ENCODE measurements around the gene CGRRF1.

CGRRF1 gene, protein sequence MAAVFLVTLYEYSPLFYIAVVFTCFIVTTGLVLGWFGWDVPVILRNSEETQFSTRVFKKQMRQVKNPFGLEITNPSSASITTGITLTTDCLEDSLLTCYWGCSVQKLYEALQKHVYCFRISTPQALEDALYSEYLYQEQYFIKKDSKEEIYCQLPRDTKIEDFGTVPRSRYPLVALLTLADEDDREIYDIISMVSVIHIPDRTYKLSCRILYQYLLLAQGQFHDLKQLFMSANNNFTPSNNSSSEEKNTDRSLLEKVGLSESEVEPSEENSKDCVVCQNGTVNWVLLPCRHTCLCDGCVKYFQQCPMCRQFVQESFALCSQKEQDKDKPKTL

DNA sequence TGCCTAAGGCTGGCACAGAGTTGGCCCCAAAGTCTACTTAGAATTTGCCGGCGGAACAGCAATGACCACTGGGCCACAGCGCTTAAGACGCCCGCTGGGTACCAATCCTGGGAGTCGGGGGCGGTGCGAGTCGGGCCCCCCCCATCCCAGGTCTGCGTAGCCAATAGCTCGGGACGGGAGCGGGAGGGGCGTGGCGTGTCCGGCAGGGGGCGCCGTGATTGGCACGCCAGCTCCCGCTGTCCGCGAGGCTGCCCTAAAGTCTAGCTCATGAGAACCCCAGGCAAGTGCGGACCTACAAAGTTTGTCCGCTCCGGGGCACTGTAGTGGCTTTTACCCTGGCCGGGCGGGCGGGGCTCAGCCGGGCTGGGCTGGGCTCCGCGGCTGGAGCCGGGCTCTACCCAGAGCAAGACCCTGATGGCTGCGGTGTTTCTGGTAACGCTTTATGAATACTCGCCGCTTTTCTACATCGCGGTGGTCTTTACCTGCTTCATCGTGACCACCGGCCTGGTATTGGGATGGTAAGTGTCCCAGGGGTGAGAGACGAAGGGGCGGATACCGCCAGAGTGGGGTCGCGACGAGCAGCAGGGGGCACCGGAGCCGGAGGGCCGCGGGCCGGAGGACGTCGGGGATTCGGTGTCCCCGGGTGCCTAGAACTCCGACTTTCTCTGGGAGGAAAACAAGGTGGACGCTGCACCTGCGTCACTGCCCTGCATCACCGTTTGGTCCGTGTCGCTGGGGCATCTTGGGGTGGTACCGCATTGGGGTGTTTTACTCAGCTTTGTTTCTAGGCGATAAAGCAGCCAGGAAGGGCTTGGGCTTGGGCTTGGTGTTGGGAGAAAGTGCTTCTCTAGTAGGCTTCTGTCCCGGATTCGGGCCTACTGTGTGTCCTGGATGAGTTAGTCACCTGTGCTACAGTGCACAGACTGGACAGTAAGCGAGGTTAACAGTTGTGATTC lies at the start of gene CGRRF1:
Gene CGRRF1, plus strand, starts transcription at position 361 of the 956 bp plus-strand sequence. Its CDS starts 54 bp downstream, at position 415.
- peak; percentile 92 for DNase-seq (ENCODE audit: low read depth)

DNA sequence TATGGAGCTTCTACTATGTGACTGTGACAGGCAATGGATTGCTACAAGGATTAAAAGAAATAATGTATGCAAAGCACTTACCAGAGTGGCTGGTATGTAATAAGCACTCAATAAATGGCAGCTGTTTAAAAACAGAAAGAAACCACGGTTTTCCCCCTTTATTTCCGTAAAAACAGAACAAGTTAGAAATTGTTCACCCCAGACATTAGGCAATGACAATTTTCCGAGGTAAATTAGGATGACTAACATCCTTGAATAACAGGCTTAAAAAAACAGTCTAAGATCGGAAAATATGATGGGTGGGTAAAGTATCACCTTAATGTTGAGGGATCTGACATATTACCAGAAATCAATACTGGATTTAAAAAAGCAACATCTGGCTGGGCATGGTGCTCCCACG lies 47.7 kb upstream of the CGRRF1 start:
- DNase-seq (ENCODE audit: low read depth) = no peak

DNA sequence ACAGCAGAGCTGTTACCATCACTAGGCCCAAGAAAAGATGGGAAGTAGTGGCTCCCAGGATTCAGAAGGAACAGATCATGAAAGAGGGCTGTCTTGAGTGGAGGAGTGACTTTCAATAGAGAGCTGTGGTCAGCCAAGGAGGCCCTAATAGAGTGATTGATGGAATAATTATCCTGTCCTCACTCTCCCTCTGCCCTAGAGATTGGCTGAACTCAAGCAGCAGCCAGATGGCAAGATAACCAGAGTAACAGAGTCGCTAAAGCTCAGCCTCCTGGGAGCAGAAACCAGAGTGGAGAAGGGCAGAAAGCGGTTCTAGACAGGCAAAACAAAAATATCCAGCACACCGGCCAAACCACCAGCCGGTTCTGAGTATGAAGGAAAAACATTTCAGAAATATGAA lies 44.1 kb upstream of the CGRRF1 start:
- no peak for DNase-seq (ENCODE audit: low read depth)

DNA sequence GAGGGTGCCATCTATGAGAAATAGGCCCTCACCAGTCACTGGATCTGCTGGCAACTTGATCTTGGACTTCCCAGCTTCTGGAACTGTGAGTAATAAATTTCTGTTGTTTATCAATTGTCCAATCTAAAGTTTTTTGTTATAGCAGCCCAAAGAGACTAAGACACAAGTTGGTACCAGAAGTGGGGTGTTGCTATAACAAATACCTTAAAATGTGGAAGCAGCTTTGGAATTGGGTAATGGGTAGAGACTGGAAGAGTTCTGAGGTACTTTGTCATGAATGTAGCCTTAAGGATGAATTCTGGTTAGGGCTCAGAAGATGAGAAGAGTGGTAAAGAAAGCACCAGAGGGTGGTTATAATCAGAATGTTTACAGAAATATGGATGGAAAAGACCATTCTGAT lies 42.4 kb upstream of the CGRRF1 start:
- DNase-seq (ENCODE audit: low read depth) = no peak

DNA sequence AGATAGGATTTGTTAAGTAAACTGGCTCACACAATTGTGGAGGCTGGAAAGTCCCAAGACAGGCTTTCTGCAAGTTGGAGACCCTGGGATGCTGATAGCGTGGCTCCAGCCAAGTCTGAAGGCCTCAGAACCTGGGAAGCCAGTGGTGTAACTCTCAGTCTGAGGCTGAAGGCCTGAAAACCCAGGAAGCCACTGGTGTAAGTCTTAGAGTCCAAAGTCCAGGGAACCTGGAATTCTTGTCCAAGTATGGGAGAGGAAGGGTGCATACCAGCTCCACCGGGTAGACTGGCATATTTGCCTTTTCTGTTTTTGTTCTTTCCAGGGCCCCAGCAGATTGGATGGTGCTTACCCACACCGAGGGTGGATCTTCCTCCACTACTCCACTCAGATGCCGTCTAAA lies 39.0 kb upstream of the CGRRF1 start:
- no peak for DNase-seq (ENCODE audit: low read depth)

DNA sequence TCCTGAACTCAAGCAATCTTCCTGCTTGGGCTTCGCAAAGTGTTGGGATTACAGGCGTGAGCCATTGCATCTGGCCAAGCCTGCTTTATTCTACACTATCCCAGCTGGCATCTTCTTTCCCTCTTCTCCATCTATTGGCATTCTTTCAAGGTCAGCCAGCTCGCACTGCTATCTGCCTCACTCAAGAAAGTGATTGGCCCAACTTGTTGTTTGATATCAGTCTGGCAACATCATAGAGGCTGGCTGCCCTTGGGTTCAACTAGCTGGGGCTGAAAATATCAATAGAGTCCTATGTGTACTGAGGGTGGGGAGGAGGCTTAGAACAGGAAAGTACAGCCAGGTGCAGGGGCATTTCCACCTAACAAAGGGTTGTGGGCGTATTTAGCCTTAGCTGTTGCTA lies 38.1 kb upstream of the CGRRF1 start:
- no peak for DNase-seq (ENCODE audit: low read depth)

DNA sequence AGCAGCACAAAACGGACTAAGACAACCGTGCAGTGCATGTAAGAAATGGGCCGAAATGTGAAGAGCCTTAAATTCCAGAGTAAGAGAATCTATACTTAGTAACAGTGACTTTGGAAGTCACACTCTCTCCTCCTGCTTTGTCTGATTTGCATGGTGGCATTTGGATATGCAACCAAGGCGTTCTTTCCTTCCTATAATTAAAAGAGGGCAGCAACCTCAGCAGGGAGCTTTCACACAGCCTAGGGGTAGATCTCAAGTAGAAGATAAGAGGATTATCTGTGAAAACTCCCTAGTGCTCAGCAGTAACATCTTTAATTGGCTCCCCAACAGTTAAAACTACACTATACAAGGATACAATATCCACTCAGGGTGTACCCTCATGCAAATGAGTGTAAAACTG lies 37.4 kb upstream of the CGRRF1 start:
- DNase-seq (ENCODE audit: low read depth) = no peak

DNA sequence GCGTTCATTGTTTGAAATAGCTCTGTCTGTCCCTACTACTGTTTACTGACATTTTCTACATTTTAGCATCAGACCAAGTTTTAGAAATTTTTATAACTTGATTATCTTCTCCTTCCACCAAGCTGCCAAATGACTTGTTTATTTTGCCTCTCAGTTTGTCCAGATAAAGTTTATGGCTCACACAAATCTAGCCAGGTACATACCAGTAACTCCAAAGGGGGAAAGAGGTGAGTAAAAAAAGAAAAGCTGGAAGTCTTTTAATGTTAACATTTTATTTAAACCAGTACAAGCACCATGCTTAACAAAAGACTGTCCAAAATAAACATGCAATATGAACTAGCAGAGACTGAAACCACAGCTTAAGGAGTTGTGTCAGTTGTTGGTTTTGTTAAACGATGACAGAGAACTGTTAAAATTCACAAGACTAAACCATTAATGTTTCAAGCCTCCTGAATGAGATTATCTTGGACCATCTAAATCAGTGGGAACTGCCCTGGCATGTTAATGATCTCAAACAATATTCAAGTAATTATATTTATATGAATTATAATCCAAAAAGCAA lies 35.4 kb upstream of the CGRRF1 start:
- no peak for DNase-seq (ENCODE audit: low read depth)

DNA sequence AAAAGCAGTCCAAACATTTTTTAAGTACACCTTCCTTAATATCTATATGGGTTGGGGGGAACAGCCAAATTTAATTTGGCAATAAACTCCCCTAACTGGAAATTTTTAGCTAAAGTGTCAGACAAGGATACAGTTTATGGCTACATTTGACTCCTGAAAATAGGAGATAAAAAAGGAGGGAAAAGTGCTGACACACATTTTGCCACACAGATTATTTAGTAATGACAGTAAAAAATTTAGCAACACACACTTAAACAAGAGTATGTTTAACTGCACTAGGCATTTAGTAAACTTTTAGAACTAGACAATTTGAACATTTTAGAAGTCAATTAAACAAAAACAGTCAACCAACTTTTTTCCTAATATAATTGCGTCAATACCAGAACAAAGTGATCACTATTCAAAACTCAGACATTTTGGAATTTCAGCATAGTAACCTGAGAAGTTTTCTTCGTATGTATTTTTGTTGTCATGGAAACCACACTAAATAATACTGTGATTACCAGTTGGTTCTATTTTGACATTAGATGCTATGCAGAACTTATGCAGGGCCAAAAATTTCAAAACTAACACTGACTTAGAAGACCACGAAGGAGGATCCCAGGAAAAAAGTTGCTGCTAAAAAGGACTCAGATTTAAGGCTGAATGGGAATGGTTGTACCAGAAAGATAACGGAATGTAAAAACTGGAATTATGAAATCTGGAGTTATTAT lies 34.4 kb upstream of the CGRRF1 start:
- no peak for DNase-seq (ENCODE audit: low read depth)

DNA sequence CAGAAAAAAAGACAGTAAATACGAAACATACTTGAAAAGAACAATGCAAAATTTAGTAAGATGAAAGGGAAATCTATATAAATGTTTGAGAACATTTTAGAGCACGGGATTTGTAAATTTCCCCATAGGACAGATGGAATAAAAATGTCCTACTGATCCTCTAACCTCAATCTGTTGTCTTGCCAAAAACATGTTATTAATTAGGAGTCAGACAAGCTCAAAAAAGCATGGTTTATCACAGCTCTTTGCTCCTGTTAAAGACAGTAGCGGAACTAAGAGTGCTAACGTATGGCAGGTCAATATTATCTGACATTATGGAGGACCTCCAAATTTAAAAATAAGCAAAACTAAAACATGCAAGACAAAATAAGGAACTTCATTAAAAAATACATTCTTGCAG lies 33.8 kb upstream of the CGRRF1 start:
- DNase-seq (ENCODE audit: low read depth) = no peak

DNA sequence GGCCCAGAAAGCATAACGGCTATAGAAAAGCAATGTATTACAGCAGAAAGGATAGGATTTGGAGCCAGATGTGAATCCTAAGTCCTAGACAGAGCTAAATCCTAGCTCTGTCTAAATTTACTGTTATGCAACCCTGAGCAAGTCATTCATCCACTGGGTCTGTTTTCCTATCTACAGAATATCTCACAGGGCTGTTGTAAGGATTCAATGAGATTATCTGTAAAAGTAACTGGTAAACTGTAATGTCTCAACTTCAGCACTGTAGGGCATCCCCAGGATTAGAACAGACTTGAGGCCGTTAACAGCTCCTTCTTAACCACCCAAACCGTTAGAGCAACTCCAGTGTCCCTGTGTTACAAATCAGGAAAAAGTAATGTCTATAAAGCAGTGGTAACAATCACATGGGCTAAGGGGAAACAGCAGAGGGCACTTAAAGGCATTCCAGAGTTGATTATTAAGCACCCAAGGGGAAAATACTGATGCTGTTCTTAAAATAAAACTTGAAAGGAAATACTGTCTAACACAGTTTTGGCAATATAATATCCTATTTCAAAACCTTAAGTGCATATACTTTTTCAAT lies 31.0 kb upstream of the CGRRF1 start:
- no peak for DNase-seq (ENCODE audit: low read depth)

DNA sequence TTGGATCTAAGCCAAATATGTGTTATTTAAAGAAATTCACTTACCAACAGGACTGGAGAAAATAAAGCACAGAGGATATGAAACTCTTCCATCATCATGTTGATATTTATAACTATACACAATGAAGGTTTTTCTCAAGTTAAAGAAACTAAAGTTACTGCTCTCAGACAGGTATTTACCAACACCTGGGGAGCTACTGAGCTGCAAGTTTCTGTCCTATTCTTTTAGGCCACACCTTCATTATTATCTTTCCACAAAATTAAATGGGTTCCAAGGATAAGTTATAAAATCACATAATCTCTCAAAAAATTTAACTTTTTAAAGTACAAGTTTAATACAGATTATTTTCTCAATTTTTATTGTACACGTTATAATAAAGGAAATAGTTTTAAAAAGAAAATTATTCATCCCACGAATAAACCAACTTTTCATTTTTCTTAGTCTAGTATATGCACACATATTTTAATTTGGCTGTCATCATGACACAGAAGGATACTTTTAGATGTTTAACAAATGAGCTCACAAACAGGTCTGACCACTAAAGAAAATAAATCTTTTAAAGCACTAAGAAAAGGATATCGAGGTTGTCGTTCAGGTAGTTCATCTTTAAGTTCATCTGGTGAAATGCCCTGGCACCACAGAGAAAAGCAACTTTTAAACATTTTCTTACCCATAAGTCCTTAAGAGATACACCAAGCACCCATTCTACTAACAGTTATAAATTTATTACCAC lies 28.7 kb upstream of the CGRRF1 start:
- DNase-seq (ENCODE audit: low read depth) = no peak

DNA sequence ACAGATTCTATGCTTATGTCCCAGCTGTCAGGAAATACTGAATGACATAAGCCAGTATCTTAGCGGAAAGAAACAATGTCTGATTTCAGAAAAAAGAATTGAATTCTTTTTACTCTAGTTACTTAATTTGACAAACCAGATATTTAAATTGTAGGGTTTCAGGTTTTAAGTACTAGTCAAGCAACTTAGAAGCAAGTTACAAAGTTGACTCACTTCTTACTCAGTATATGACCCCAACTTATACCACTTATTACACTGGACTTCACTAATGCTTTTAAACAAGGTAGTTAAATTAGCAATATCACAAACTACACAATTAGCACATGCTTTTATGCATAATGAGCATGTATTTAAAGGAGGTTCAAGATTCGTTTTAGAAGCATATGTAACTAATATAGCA lies 28.0 kb upstream of the CGRRF1 start:
- DNase-seq (ENCODE audit: low read depth) = no peak

DNA sequence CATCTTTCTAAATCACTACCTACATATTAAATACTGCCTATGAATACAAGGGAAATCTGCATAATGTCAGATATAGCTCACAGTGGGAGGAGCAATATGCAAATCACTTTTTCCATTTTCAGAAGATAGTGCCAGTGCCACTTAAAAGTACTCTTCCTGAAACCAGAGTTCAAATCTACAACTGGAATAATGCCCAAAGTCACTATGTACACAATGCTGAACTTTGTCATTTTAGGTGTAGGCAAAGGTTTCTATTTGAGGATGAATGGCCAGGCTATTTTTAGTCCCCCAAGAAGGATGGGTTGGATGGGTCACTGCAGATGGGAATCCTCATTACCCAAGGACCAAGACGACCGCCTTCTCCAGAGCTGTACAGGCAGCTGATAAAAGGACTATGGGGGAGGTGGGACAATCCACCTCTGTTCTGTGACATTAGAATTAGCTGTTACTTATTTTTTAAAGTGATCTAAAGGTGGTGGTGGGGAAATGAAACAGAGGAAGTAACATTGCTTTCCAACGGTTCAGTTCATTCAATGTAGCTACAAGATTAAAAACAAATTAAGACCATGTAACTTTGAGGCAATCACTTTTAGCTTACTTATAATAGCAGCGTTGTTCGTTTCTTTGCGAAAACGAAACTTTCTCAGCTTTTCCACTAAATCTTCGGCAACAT lies 26.5 kb upstream of the CGRRF1 start:
- DNase-seq (ENCODE audit: low read depth) = no peak

DNA sequence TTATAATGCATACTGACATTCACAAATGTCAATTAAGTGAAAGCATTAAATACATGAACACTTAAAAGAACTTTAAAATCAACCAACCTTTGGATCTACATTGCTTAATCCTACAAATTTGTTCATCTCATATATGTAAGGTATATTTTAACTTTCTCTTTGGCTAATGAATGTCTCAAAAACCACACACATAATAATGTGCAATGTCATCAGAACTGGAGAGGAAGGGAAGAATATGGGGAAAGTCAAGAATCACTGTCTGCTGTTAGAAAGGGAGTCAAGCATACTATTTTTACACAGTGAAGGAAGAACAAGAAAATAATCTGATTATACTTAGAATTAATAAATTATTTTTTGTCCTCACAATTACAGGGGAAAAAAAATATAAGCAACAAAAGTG lies 25.9 kb upstream of the CGRRF1 start:
- DNase-seq (ENCODE audit: low read depth) = no peak

DNA sequence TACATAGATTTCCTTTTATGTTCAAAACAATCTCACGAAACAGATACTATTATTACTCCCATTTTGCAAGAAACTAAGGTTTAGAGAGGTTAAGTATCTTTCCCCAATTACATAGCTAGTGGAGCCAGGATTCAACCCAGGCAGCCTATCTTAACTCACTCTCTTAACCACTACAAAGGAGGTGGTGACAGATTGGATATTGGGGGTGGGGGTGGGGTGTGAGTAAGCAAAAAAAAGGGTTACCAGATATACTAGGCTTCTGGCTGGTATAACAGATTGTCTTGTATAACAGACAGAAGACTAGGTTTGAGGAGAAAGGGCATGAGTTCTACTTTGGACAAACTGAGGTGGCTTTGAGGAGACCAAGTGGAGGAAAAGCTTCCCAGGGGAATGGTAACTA lies 23.0 kb upstream of the CGRRF1 start:
- DNase-seq (ENCODE audit: low read depth) = no peak

DNA sequence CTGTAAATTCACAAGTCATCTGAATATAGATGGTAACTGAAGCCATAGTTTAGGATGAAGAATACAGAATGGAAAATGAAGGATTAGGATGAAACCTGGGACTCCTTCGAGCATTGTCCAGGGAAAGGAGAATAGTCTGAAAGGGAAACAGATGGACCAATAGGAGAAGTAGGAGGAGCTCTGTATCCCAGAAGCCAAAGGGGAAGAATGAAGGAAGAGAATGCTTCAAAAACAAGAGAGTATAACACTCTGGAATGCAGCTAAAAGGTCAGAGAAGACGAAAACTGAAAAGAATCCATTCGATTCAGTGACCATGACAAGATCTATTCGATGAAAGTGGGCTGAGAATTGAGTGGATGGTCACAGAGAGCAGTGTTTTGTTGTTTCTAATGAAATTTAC lies 21.9 kb upstream of the CGRRF1 start:
- no peak for DNase-seq (ENCODE audit: low read depth)

DNA sequence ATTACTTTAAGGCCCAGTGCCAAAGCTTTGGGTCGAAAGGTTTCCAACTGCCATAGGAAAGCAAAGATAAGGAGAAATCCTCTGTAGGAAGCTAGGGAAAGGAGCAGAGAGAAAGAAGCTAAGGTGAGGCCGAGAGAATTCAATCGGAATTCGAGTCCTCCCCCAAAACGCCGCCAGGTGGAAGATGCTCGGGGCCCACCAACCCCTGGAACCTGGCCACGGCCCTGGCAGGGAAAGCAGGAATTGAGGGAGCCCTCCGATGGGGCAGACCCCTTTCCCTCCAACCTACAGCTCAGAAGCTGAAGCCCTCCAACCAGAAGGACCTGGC lies 21.4 kb upstream of the CGRRF1 start:
- no peak for DNase-seq (ENCODE audit: low read depth)

DNA sequence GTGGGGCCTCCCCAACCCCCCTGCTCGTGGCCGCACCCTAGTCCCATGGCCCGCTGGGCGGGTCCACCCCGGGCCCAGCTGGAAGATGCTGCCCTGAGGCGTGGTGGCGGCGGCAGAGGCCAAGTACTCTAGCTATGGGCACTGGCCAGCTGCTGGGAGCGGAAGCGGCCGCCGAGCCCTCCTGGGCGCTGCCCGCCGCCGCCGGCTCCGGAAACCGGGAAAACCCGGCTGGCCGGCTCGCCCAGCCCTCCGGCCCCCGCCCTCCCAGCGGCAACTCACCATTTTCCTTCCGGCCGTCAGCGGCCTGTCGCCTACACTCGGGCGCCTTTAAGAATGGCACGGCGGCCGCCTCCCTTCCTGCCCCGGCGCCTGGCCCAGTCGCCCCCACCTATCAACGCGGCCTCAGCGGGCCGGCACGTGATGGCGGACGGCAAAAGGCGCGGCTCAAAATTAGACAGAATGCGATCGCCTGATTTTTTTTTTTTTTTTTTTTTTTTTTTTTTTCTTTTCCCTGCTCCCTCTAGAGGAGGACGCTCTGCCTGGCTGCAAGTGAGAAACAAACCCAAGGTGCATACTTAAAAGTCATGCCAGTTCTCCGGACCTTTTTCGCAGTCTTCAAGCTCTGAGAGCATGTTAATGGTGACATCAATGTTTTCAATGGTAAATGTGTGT lies 20.9 kb upstream of the CGRRF1 start, which contains the start of gene GMFB:
Gene GMFB, minus strand, starts transcription at position 335 of the 672 bp plus-strand sequence. Its CDS starts 53 bp downstream, at position 282.
- DNase-seq (ENCODE audit: low read depth) = peak; percentile 76

DNA sequence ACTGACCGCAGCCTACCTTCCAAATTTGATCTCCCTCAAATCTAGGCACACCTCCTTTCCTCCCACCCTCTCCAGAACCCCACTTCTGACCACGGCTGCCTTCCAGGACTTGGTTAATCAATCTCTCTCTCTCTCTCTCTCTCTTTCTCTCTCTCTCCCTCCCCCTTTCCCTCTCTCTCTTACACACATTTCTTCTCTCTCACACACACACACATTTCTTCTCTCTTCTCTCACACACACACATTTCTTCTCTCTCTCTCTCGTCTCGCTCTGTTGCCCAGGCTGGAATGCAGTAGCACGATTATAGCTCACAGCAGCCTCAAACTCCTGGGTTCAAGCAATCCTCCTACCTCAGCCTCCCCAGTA lies 20.4 kb upstream of the CGRRF1 start:
- no peak for DNase-seq (ENCODE audit: low read depth)
